ENCODE measurements around the gene BMAL1.

GRCh38 chr11:13249992-13250391, 27.6 kb upstream of the BMAL1 start:
- TF ChIP-seq CTCF (IDR thresholded peaks at IDR 0.05) (no peak), POLR2A (IDR thresholded peaks at IDR 0.05) (no peak)

All from uterus (tissue), 2 donors.